PFSK-1 (cell line): ENCODE measurements around the gene GIT2.

Experiments
- FOXP2 ChIP-seq: optimal IDR thresholded peaks from 2 replicates; pipeline ENCODE3; 2011; ENCODE audit warnings: borderline replicate concordance, control low read depth, inconsistent platforms; ENCODE audit not compliant: insufficient read depth; ENCODE audit errors: extremely low read length, extremely low read depth
- POLR2AphosphoS5 ChIP-seq: IDR thresholded peaks from 2 replicates; pipeline ENCODE4 v1.6.1; 2012; ENCODE audit warnings: low read depth, mild to moderate bottlenecking, control low read depth, low read length, moderate library complexity
- SIN3A ChIP-seq: IDR thresholded peaks from 2 replicates; pipeline ENCODE4 v1.6.1; 2012; ENCODE audit warnings: mild to moderate bottlenecking, low read length, moderate library complexity, borderline replicate concordance; ENCODE audit not compliant: insufficient read depth
- TAF1 ChIP-seq: IDR thresholded peaks from 2 replicates; pipeline ENCODE4 v1.6.1; 2012; ENCODE audit warnings: low read length, control low read depth, borderline replicate concordance; ENCODE audit not compliant: insufficient read depth
- TF ChIP-seq, protein P1 (sequence below), 2 experiments: IDR thresholded peaks; 2 replicates each; pipeline versions ENCODE4 v1.6.1 to v1.8.0; 2011 to 2012; ENCODE audit warnings: low read depth in 2 of 2, low read length in 2 of 2, control low read depth in 1 of 2, inconsistent platforms in 1 of 2, mild to moderate bottlenecking in 1 of 2, moderate library complexity in 1 of 2; ENCODE audit not compliant: insufficient read depth in 1 of 2

Gene GIT2

DNA sequence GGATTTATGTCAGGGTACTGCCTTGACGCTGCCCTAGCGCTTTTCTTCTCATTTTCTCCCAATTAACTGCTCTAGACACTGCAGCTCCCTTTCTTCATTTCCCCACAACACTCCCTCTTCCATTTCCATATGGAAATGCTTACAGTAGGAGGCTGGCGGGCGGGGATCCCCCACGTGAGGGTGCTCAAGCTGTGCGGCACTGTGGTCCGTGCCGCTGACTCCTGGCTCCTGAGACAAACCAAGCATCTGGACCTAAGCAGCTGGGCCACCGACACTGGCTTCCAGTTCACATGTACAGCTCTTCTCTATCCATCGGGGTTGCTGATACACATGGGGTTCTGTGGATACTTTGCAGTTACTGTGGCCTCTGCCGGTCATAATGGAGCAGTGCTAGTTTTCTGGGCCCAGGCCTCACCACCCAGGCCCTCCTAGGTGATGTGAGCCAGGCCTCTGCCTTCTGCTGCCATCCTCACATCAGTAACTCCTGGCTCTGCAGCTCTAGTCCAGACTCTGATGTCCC, 75.8 kb downstream of the GIT2 start:
- TF ChIP-seq, protein P1, sequence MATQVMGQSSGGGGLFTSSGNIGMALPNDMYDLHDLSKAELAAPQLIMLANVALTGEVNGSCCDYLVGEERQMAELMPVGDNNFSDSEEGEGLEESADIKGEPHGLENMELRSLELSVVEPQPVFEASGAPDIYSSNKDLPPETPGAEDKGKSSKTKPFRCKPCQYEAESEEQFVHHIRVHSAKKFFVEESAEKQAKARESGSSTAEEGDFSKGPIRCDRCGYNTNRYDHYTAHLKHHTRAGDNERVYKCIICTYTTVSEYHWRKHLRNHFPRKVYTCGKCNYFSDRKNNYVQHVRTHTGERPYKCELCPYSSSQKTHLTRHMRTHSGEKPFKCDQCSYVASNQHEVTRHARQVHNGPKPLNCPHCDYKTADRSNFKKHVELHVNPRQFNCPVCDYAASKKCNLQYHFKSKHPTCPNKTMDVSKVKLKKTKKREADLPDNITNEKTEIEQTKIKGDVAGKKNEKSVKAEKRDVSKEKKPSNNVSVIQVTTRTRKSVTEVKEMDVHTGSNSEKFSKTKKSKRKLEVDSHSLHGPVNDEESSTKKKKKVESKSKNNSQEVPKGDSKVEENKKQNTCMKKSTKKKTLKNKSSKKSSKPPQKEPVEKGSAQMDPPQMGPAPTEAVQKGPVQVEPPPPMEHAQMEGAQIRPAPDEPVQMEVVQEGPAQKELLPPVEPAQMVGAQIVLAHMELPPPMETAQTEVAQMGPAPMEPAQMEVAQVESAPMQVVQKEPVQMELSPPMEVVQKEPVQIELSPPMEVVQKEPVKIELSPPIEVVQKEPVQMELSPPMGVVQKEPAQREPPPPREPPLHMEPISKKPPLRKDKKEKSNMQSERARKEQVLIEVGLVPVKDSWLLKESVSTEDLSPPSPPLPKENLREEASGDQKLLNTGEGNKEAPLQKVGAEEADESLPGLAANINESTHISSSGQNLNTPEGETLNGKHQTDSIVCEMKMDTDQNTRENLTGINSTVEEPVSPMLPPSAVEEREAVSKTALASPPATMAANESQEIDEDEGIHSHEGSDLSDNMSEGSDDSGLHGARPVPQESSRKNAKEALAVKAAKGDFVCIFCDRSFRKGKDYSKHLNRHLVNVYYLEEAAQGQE (IDR thresholded peaks at IDR 0.05; ENCODE audit: insufficient read depth in 1 of 2, low read depth in 2 of 2, low read length in 2 of 2): no peak
- TF ChIP-seq TAF1 (no peak), SIN3A (no peak), FOXP2 (no peak)

DNA sequence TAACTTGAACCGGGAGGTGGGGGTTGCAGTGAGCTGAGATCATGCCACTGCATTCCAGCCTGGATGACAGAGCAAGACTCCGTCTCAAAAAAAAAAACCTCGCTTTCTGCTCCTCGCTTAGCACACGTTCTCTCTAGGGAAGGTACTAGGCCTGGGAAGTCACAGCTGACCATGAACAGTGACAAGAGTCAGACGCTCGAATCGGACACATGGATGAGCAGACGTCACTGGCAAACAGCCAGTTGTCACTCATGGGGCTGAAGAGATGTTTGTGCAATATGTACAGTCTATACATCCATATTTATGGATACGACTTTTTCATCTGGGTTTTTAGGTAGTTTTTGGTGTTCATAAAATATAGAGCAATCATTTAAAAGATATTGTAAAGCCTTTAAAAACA, 76.7 kb downstream of the GIT2 start:
- TF ChIP-seq POLR2AphosphoS5 (no peak), FOXP2 (no peak), SIN3A (no peak), TAF1 (no peak)
- TF ChIP-seq, protein P1 (IDR thresholded peaks at IDR 0.05; ENCODE audit: insufficient read depth in 1 of 2, low read depth in 2 of 2, low read length in 2 of 2): no peak

DNA sequence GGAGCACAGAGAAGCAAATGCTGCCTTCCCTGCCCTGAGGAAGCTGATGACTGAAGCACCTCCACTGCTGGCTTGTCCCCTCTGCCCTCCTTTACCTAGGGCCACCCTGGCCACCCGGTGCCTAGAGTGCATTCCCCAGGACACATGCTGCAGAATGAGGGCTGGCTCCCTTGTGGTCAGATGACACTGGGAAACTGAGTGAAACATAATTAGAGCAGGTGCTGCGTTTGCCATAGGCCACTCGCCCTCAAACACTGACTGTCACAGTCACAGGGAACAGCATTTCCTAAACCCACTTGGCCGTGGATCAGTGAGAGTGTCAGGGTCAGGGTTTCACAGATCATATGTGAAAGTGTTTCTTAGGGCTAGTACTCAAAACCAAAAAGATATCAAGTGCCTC, 80.1 kb downstream of the GIT2 start:
- TF ChIP-seq POLR2AphosphoS5: no peak
- TF ChIP-seq FOXP2: no peak
- TF ChIP-seq SIN3A: no peak
- TF ChIP-seq, protein P1 (IDR thresholded peaks at IDR 0.05; ENCODE audit: insufficient read depth in 1 of 2, low read depth in 2 of 2, low read length in 2 of 2): no peak
- TF ChIP-seq TAF1: no peak

DNA sequence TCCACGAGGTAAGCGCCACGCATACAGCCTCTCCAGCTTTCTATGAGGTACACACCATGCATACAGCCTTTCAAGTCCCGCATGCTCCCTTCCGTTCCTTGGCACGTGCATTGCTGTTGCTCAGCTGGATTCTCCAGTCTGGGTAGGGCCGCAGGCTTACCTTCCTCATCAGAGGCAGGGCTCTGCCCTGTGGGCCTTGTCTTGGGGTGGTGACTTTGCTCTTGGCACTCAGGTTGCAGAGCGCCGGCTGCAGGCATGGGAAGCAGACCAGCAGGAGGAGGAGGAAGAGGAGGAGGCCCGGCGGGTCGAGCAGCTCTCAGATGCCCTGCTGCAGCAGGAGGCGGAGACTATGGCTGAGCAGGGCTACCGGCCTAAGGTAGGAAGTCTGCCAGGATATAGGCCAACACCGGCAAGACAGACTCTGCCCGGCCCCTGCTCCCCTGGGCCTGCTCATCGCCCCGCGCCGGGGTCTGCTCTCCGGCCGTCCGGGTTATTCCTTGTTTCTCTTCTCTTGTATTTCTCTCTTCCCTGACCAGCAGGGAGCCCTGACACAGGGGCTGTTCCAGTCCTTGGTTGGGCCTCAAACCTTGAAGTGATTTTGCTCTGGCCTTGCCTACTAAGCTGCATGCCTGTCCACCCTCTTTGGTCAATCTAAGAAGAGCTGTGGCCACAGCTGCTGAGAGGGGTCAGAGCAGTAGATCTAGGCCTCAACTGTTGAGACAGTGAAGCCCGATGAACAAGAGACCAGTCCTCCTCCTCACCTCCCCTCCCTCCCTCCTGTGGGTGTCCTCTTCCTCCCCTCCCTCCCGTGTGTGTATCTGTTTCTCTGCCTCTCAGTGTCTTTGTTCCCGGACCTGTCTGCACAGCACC, 80.8 kb downstream of the GIT2 start:
- TF ChIP-seq TAF1 (no peak), POLR2AphosphoS5 (no peak), SIN3A (no peak), FOXP2 (no peak)
- TF ChIP-seq, protein P1 (IDR thresholded peaks at IDR 0.05; ENCODE audit: insufficient read depth in 1 of 2, low read depth in 2 of 2, low read length in 2 of 2): no peak
